ENCODE measurements around the gene MLIP. TPM values are rescaled to one million over a fixed set of nuclear protein-coding genes. Genes with fewer than 3 reads are reported as not detected.

MLIP gene
- total and polyA plus RNA-seq, 9 donors, result 0.05 to 1.2 (median 0.40) TPM; not detected in 4

GRCh38 chr6:54308289-54308985, 197.2 kb downstream of the MLIP start, which contains the start of gene TINAG:
Gene TINAG, plus strand, starts transcription at chr6:54308441. Its CDS starts 110 bp downstream, at chr6:54308551.
- TF ChIP-seq CTCF (IDR thresholded peaks at IDR 0.05) (no peak), POLR2A (IDR thresholded peaks at IDR 0.05) (no peak), EP300 (IDR thresholded peaks at IDR 0.05) (no peak)
- intact Hi-C loops (cut with DNase I), result no loop called here

GRCh38 chr6:54308986-54309315, 197.7 kb downstream of the MLIP start:
- intact Hi-C loops (cut with DNase I), result no loop called here
- no peaks in the 10 kb centered on the region for H3K27me3 ChIP-seq
- TF ChIP-seq POLR2A (IDR thresholded peaks at IDR 0.05) (no peak), CTCF (IDR thresholded peaks at IDR 0.05) (no peak), EP300 (IDR thresholded peaks at IDR 0.05) (no peak)
- WGBS, 3 donors, result 88 to 95% (median 91%) methylated on average over 4 of the region's 4 CpGs
- no peaks in the 10 kb centered on the region for H3K4me1 ChIP-seq (ENCODE audit: insufficient read depth)
- no peak overlapping the region for H3K4me3 ChIP-seq
- H3K27ac ChIP-seq, result no peak overlapping the region
- no peaks in the 10 kb centered on the region for H3K9me3 ChIP-seq
- no peak for DNase-seq
- no peaks in the 10 kb centered on the region for H3K36me3 ChIP-seq

More at GRCh38 chr6:54308289-54308985, 197.2 kb downstream of the MLIP start, which contains the start of gene TINAG:
- H3K4me1 ChIP-seq (ENCODE audit: insufficient read depth), result no peaks in the 10 kb centered on the region
- H3K27ac ChIP-seq, result no peak within 1 kb of the TSS
- H3K36me3 ChIP-seq, result no peaks in the 10 kb centered on the region
- H3K27me3 ChIP-seq, result no peaks in the 10 kb centered on the region
- no peaks in the 10 kb centered on the region for H3K9me3 ChIP-seq
- no peak within 1 kb of the TSS for H3K4me3 ChIP-seq
- WGBS, 3 donors, result 80 to 86% (median 82%) methylated on average over 10 of the region's 10 CpGs
- no peak for DNase-seq

- Histone ChIP-seq H3K9me3 (no peaks in the 10 kb centered on the region), H3K4me3 (no peak overlapping the region), H3K27me3 (no peaks in the 10 kb centered on the region), H3K27ac (no peak overlapping the region), H3K4me1 (ENCODE audit: insufficient read depth) (no peaks in the 10 kb centered on the region), H3K36me3 (no peaks in the 10 kb centered on the region)
- DNase-seq, result no peak
- 83 to 100% (median 87%) methylated on average over 1 of the region's 1 CpG for WGBS, 3 donors
- TF ChIP-seq CTCF (IDR thresholded peaks at IDR 0.05) (no peak), POLR2A (IDR thresholded peaks at IDR 0.05) (no peak), EP300 (IDR thresholded peaks at IDR 0.05) (no peak)
- intact Hi-C loops (cut with DNase I), result no loop called here
Observed at GRCh38 chr6:54310377-54311152, 199.3 kb downstream of the MLIP start.

- TF ChIP-seq POLR2A (IDR thresholded peaks at IDR 0.05) (no peak), EP300 (IDR thresholded peaks at IDR 0.05) (no peak), CTCF (IDR thresholded peaks at IDR 0.05) (no peak)
- no peak overlapping the region for H3K4me3 ChIP-seq
- no peak for DNase-seq
- H3K9me3 ChIP-seq, result no peaks in the 10 kb centered on the region
- no peaks in the 10 kb centered on the region for H3K27me3 ChIP-seq
- no peaks in the 10 kb centered on the region for H3K36me3 ChIP-seq
- H3K4me1 ChIP-seq (ENCODE audit: insufficient read depth), result no peaks in the 10 kb centered on the region
- 74 to 87% (median 77%) methylated on average over 4 of the region's 4 CpGs for WGBS, 3 donors
- intact Hi-C loops (cut with DNase I), result no loop called here
- H3K27ac ChIP-seq, result no peak overlapping the region
Observed at GRCh38 chr6:54315656-54316055, 204.4 kb downstream of the MLIP start.

Other genes starting within 250 kb of the MLIP start
- not detected for gene TINAG, start 197.0 kb downstream of the MLIP start, total RNA-seq
- gene TINAG, start 197.0 kb downstream of the MLIP start, polyA plus RNA-seq, result not detected